ENCODE results near the gene ASCL5.

The ASCL5 gene

GRCh38 chr1:201153474-201154388 is 26.7 kb upstream of the ASCL5 start:
- DNase-seq: no peak

- no peak for DNase-seq
Observed at GRCh38 chr1:201149400-201149799, 22.4 kb upstream of the ASCL5 start.

- no peak for DNase-seq
Observed at GRCh38 chr1:201147396-201148015, 20.5 kb upstream of the ASCL5 start.

GRCh38 chr1:201146626-201147390 is 19.8 kb upstream of the ASCL5 start:
- no peak for DNase-seq

- no peak for DNase-seq
Observed at GRCh38 chr1:201145816-201146215, 18.8 kb upstream of the ASCL5 start.

- DNase-seq: no peak
Observed at GRCh38 chr1:201145132-201145531, 18.1 kb upstream of the ASCL5 start.

GRCh38 chr1:201144701-201145100 is 17.7 kb upstream of the ASCL5 start:
- no peak for DNase-seq

- no peak for DNase-seq
Observed at GRCh38 chr1:201143726-201144635, 17.0 kb upstream of the ASCL5 start.

- DNase-seq: no peak
Observed at GRCh38 chr1:201142849-201143725, 16.1 kb upstream of the ASCL5 start.

- no peak for DNase-seq
Observed at GRCh38 chr1:201142011-201142848, 15.2 kb upstream of the ASCL5 start.

- DNase-seq: no peak
Observed at GRCh38 chr1:201141418-201141817, 14.4 kb upstream of the ASCL5 start.

- no peak for DNase-seq
Observed at GRCh38 chr1:201140941-201141260, 13.9 kb upstream of the ASCL5 start.

- no peak for DNase-seq
Observed at GRCh38 chr1:201140235-201140940, 13.4 kb upstream of the ASCL5 start.

- DNase-seq: no peak
Observed at GRCh38 chr1:201139756-201140155, 12.8 kb upstream of the ASCL5 start.

GRCh38 chr1:201139306-201139705 is 12.3 kb upstream of the ASCL5 start:
- DNase-seq: no peak

GRCh38 chr1:201138311-201138840 is 11.4 kb upstream of the ASCL5 start:
- DNase-seq: no peak

- DNase-seq: no peak
Observed at GRCh38 chr1:201137579-201138310, 10.8 kb upstream of the ASCL5 start.

- DNase-seq: no peak
Observed at GRCh38 chr1:201137024-201137392, 10.0 kb upstream of the ASCL5 start.
